Gastroesophageal sphincter (tissue), 3 donors: ENCODE measurements around the gene TJAP1.

Experiments used
- CTCF ChIP-seq, 4 experiments: fragments of 200-600 bp in 2 of 4; fragments of 450-650 bp in 2 of 4; sonication (generic) in 1 of 4; IDR thresholded peaks; one replicate each; pipeline ENCODE4 v1.5.1; 2017 to 2019; ENCODE audit warnings: antibody characterized with exemption in 4 of 4, mild to moderate bottlenecking in 2 of 4, moderate library complexity in 2 of 4
- EP300 ChIP-seq: sonication (generic); formaldehyde crosslinking; IDR thresholded peaks from one replicate; pipeline ENCODE4 v1.6.1; 2017; ENCODE audit warnings: antibody characterized with exemption, mild to moderate bottlenecking
- POLR2A ChIP-seq, 2 donors: fragments of 450-650 bp; IDR thresholded peaks; one replicate each; pipeline ENCODE4 v1.6.1; 2017; ENCODE audit warnings: antibody characterized with exemption in 2 of 2, mild to moderate bottlenecking in 2 of 2, moderate library complexity in 1 of 2
- POLR2AphosphoS5 ChIP-seq: sonication (generic); formaldehyde crosslinking; IDR thresholded peaks from one replicate; pipeline ENCODE4 v1.6.1; 2017; ENCODE audit warnings: antibody characterized with exemption

- TF ChIP-seq CTCF (IDR thresholded peaks at IDR 0.05) (no peak), POLR2A (IDR thresholded peaks at IDR 0.05) (no peak), EP300 (no peak), POLR2AphosphoS5 (no peak)
Observed at GRCh38 chr6:43465948-43466347, 11.4 kb upstream of the TJAP1 start.
